Panc1 (cell line): ENCODE results near the gene LYST. TPM values are rescaled to one million over a fixed set of nuclear protein-coding genes. Genes with fewer than 3 reads are reported as not detected.

ENCODE experiments used
- ATAC-seq: fragments of 200-7000 bp; cut with Tn5 transposase; 2 replicates; pipeline ENCODE4 v1.9.1; 2020; ENCODE audit warnings: mild to moderate bottlenecking, moderate library complexity
- BruUV-seq: library from RNA; stranded (reverse); fragments of 400-500 nt; replicated peaks from 2 replicates; lab custom pipeline; 2021; lab: Mats Ljungman, UMichigan
- CTCF ChIA-PET: fragments of 300-600 bp; sonication (Branson Sonifier 250); formaldehyde crosslinking; loops from one replicate; lab custom pipeline; 2022; ENCODE audit warnings: antibody characterized with exemption; lab: Charles Lee
- POLR2A ChIA-PET: fragments of 300-600 bp; sonication (Branson Sonifier 250); formaldehyde crosslinking; loops from one replicate; lab custom pipeline; 2022; ENCODE audit warnings: antibody characterized with exemption; lab: Charles Lee
- DNase-seq: peaks from one replicate; pipeline ENCODE4 v3.0.0-alpha.2; 2010; ENCODE audit warnings: low read depth, low spot score
- H3K27ac ChIP-seq: 2 replicates; pipeline ENCODE4 v1.5.1; 2011; ENCODE audit warnings: mild to moderate bottlenecking, low read length, inconsistent platforms
- H3K27me3 ChIP-seq: fragments of 200-500 bp; sonication (Bioruptor generic); 2 replicates; pipeline ENCODE4 v1.6.0; 2014; ENCODE audit warnings: low read length, inconsistent platforms; ENCODE audit not compliant: control insufficient read depth, insufficient read depth
- H3K36me3 ChIP-seq: fragments of 200-500 bp; sonication (Bioruptor generic); 2 replicates; pipeline ENCODE4 v1.5.1; 2014; ENCODE audit warnings: inconsistent platforms, mild to moderate bottlenecking, low read length, moderate library complexity; ENCODE audit not compliant: control insufficient read depth, insufficient read depth
- H3K4me1 ChIP-seq: 2 replicates; pipeline ENCODE4 v1.5.1; 2011; ENCODE audit warnings: inconsistent platforms, mild to moderate bottlenecking, low read length, moderate library complexity; ENCODE audit not compliant: control insufficient read depth, insufficient read depth
- H3K4me3 ChIP-seq, 2 experiments: 2 replicates each; pipeline ENCODE4 v1.5.1; 2011 to 2012; ENCODE audit warnings: low read depth in 2 of 2, low read length in 2 of 2, mild to moderate bottlenecking in 2 of 2, inconsistent platforms in 1 of 2, moderate library complexity in 1 of 2
- H3K9me3 ChIP-seq: fragments of 200-500 bp; sonication (Bioruptor generic); 2 replicates; pipeline ENCODE4 v1.5.1; 2014; ENCODE audit warnings: low read depth, mild to moderate bottlenecking, inconsistent platforms, low read length, moderate library complexity; ENCODE audit not compliant: control insufficient read depth, insufficient read depth
- CTCF ChIP-seq: fragments of 450-650 bp; IDR thresholded peaks from 2 replicates; pipeline ENCODE4 v1.5.1; 2017; ENCODE audit warnings: mild to moderate bottlenecking
- POLR2AphosphoS5 ChIP-seq: IDR thresholded peaks from 2 replicates; pipeline ENCODE4 v1.6.1; 2012; ENCODE audit warnings: mild to moderate bottlenecking, low read depth, low read length, moderate library complexity
- REST ChIP-seq, 2 experiments: IDR thresholded peaks; 2 replicates each; pipeline ENCODE4 v1.6.1; 2011 to 2012; ENCODE audit warnings: low read depth in 2 of 2, control low read depth in 1 of 2, low read length in 1 of 2, mild to moderate bottlenecking in 1 of 2, moderate library complexity in 1 of 2; ENCODE audit not compliant: insufficient read depth in 1 of 2
- SIN3A ChIP-seq: IDR thresholded peaks from 2 replicates; pipeline ENCODE4 v1.6.1; 2012; ENCODE audit warnings: low read depth, mild to moderate bottlenecking, low read length, moderate library complexity, borderline replicate concordance; ENCODE audit not compliant: insufficient read depth
- TCF7L2 ChIP-seq: IDR thresholded peaks from 2 replicates; pipeline ENCODE4 v1.6.1; 2011; ENCODE audit warnings: mild to moderate bottlenecking, low read depth, low read length, inconsistent platforms
- in situ Hi-C: cut with HindIII; loops from 2 replicates; pipeline ENCODE4 v1.10.0; 2016; ENCODE audit warnings: low sequenced_read_pairs, low pct_unique_long_range_greater_than_20kb
- intact Hi-C: fragments of 100-400 bp; cut with micrococcal nuclease; formaldehyde crosslinking; loops from one replicate; pipeline ENCODE4 v1.10.0; 2022; ENCODE audit not compliant: unreplicated experiment
- total RNA-seq: library from RNA; stranded (reverse); gene quantifications from one replicate; pipeline ENCODE4 v1.2.1, GENCODE V29; 2021; ENCODE audit not compliant: unreplicated experiment

The LYST gene
- total RNA-seq, 1 experiment from 2014 or later: 75.2 TPM

- Histone ChIP-seq H3K27ac (no peak overlapping the region), H3K9me3 (no peaks in the 10 kb centered on the region), H3K36me3 (no peaks in the 10 kb centered on the region), H3K27me3 (no peaks in the 10 kb centered on the region), H3K4me1 (no peaks in the 10 kb centered on the region), H3K4me3 (no peak overlapping the region)
- ATAC-seq (no peak), DNase-seq (no peak)
- ChIA-PET POLR2A (no interaction called here), CTCF (no interaction called here)
- intact Hi-C loops (no loop called here), in situ Hi-C loops (no loop called here)
- no peak for TF ChIP-seq TCF7L2
- TF ChIP-seq POLR2AphosphoS5: no peak
- no peak for TF ChIP-seq REST (IDR thresholded peaks at IDR 0.05; ENCODE audit: insufficient read depth in 1 of 2, low read depth in 2 of 2, low read length in 1 of 2)
- no peak for TF ChIP-seq SIN3A
- no peak for TF ChIP-seq CTCF
- no TSS peak for BruUV-seq
These were observed 215.4 kb downstream of the LYST start for GRCh38 chr1:235651170-235651806.

- Histone ChIP-seq H3K36me3 (no peaks in the 10 kb centered on the region), H3K9me3 (no peaks in the 10 kb centered on the region), H3K4me3 (no peak overlapping the region; a peak in 1 of 4 replicates), H3K27ac (no peak overlapping the region), H3K4me1 (no peaks in the 10 kb centered on the region), H3K27me3 (no peaks in the 10 kb centered on the region)
- TF ChIP-seq POLR2AphosphoS5: no peak
- no peak for TF ChIP-seq SIN3A
- no peak for TF ChIP-seq TCF7L2
- no peak for TF ChIP-seq CTCF
- no peak for TF ChIP-seq REST (IDR thresholded peaks at IDR 0.05; ENCODE audit: insufficient read depth in 1 of 2, low read depth in 2 of 2, low read length in 1 of 2)
- in situ Hi-C loops (no loop called here), intact Hi-C loops (no loop called here)
- no TSS peak for BruUV-seq
- POLR2A ChIA-PET: no interaction called here
- DNase-seq (no peak), ATAC-seq (no peak)
- CTCF ChIA-PET: no interaction called here
These were observed 216.2 kb downstream of the LYST start for GRCh38 chr1:235650341-235651169.
